GM18873 (cell line): Measurements from ENCODE around the gene TEX35.

Experiments used
- ATAC-seq: cut with Tn5 transposase; IDR thresholded peaks from one replicate; pipeline ENCODE4 v1.9.1; 2021; ENCODE audit warnings: mild to moderate bottlenecking, moderate library complexity, moderate number of reproducible peaks; ENCODE audit not compliant: unreplicated experiment, low FRiP score

TEX35 gene

GRCh38 chr1:178512566-178513277, at the start of gene TEX35:
Gene TEX35 (plus strand): TSS chr1:178513109. CDS start chr1:178513189, 80 bp downstream.
- no peak for ATAC-seq

DNA sequence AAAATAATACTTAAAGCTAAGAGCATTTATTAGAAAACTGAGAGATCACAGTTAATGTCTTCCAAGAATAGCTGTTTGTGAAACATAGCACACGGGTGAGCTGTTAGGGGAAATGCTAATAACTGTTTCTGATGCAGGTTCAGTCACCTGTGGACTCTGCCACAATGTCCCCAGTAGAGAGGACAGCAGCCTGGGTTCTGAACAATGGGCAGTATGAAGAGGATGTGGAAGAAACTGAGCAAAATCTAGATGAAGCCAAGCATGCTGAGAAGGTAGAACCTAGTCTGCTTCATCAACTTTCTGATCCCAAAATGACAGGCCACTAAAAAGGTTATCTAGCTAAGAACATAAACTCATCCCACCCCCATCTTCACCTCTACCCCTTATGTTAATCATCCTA, 48.8 kb upstream of the TEX35 start:
- no peak for ATAC-seq

GRCh38 chr1:178464566-178464965, 48.3 kb upstream of the TEX35 start:
- ATAC-seq: no peak

DNA sequence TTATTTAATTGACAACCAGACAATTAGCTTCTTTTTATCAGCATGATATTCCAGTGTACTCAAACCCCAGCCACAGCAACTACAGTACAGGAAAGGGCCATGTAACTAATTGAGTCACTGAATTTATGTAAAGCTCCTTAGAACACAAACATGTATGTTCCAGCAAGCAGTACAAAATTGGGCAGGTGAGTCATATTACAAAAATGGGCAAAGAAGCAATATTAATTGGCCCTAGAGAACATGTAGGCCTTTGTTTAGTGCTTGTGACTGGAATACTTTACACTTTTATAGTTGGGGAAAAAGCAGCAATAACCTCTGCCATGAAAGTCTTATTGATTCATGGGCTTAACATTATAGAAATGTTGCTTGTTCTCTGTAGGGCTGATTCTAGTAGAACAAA, 47.9 kb upstream of the TEX35 start:
- ATAC-seq: no peak

DNA sequence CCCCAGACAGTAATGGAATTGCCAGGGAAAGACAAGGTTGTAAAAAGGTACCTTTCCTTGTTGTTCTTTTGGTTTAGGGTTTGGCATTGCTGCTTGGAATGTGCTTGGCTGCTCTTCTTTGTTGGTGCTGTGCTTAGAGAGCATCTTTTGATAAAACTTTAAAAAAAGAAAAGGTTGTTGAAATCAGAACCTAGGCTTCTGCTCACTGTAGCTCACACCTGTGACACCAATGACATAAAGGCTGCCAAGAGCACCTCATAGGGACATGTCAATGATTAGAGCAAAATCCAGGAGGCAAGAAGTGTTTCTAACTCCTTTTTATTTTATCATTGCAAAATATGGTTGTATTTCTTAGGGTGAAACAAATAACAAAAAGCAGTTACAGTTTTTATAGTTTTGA, 45.1 kb upstream of the TEX35 start:
- ATAC-seq: no peak

GRCh38 chr1:178470411-178470960, 42.4 kb upstream of the TEX35 start:
- ATAC-seq: no peak

DNA sequence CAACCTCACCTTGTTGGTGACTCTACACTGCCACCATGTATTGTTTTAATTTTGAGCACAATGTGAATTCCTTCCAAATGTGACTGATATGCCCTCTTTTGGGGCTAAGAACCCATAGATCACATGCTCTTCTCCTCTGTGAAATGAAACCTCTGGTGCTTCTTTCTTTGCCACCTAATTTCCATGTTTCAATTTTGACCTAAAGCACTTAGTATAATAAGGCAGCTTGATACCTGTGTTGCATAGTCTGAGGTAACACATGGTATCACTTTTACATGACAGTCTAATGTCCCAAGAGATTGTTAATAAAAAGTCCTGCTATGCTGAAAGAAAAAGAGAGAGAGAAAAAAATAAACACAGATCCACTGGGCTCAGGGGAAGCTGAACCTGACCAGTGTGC, 40.4 kb upstream of the TEX35 start:
- no peak for ATAC-seq

- no peak for ATAC-seq
These were observed 35.5 kb upstream of the TEX35 start for GRCh38 chr1:178477373-178477772.

- no peak for ATAC-seq
These were observed 35.1 kb upstream of the TEX35 start for GRCh38 chr1:178477841-178478240.

DNA sequence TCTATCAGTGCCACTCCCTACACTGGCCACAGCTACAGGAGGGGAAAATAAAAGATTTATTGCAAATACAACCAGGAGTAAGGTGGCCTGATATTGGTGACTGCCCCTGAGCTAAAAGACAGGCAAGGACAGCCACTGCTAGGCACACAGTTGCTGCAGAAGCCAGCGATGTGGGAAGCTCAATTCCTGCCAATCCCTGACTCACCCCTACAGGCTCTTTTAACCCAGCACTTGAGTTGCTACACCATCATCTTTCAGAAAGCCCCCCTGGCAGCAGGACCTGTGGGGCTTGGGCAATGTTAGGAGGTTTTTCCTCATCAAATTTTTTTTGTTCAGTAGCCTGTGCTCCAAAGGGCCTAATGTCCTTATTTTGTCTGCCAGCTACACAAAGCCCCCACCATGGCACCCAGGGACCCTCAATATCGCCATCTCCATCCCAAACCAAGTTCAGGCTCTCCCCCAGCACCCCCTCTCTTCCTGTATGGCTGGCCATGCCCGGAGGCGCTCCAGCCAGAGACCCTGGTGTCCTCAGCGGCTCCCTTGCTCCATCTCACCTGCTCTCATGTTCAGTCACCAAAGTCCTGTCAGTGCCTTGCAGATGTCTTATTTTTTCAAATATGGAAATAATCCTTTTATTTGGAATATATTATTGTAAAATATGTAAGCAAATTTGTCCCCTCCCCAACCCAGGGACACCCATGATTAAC, 29.5 kb upstream of the TEX35 start:
- no peak for ATAC-seq

DNA sequence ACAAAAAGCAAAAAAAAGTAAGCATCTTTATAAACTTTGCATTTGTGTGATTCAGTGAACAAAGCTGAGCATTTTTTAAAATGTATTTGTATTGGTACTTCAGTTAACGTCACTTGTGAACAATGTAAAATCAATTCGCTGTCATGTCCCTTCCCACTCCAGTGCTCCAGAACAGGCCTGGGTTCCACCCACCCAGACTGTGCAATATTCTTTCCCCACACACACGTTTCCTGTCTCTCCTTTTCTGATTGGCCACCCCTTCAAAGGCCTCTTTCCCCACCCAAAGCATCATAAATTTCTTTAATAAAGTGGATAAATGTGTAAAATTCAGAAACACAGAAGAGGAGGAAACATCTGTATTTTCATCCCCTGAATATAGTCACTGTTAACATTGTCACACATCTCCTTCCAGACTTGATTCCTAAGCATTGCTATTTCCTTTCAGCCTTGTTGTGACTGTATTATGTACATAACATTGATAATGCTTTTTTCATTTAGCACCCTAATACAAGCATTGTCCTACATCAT, 28.1 kb upstream of the TEX35 start:
- no peak for ATAC-seq

DNA sequence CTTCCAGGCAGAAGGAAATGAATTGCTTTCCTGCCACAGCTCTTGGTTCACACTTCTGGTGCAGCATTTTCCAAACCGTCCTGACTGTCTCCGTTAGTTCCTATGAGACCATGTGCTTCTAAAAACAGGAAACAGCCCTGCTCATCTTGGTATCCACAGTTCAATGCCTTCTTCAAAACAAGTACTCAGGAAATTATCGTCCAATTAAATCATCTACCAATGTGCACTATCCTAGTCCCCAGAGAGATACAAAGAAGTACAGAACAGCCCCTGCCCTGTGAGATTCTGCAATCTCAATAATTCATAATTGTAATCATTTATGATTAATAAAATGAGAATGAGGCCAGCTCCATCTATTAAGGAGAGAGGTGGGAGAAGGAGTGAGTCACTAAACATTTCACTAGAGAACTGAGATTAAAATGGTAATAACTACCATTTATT, 27.3 kb upstream of the TEX35 start:
- no peak for ATAC-seq

- no peak for ATAC-seq
These were observed 26.5 kb upstream of the TEX35 start for GRCh38 chr1:178486100-178487069.

- ATAC-seq: no peak
These were observed 25.8 kb upstream of the TEX35 start for GRCh38 chr1:178487070-178487615.

GRCh38 chr1:178488393-178488792, 24.5 kb upstream of the TEX35 start:
- ATAC-seq: no peak

DNA sequence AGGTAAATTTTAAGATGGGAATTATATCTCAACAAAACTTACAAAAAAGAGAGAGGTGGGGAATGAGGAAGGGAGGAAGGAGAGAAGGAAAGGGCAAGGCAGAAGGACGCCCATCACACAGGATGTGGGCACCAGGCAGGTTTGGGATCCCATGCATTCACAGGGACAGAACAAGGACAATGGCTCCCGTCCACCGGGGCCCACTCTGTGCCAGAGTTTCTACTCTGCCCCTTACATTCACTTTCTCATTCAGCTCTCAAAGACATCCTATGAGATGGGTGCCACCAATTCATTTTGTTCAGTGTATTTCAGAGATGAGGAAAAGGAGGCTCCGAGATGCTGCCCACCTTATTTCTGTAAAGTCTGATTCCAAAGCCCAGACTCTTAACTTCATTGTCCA, 23.5 kb upstream of the TEX35 start:
- no peak for ATAC-seq

DNA sequence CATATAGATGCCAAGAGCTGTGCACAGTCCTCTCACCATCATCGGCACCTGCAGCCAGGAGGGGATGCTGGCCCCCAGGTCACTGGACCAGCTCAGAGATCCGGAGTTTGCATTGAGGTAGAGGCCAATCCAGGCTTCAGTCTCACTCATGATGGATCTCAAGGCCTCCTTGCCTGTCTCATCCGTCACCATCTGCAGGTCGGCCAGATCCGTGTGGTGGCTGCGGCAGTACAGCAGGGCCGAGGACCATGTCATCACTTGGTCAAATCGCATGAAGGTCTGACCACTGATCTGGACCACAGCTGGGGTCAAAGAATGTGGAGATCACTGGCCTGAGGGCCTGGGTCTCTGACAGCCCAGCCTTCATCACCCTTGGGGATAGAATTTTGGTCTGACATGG, 22.8 kb upstream of the TEX35 start:
- ATAC-seq: no peak

DNA sequence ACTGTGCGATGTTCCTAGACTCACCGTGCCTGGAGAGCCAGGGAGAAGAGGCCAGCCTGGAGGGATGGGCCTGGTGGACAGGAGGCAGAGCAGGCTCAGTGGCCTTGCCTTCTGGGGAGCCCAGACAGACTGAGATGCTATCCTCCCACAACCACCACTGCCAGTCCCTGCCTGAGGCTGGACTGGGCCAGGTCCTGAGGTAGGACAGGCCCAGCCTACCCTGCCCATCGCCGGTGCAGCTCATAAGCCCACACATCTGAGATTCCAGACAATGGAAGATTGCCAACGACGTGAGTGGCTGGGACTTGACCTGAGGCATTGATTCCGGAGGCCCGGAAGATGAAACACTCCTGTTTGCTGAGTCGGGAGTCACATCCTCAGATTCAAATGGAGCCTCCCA, 21.9 kb upstream of the TEX35 start:
- ATAC-seq: no peak

- no peak for ATAC-seq
These were observed 21.2 kb upstream of the TEX35 start for GRCh38 chr1:178491721-178492120.

DNA sequence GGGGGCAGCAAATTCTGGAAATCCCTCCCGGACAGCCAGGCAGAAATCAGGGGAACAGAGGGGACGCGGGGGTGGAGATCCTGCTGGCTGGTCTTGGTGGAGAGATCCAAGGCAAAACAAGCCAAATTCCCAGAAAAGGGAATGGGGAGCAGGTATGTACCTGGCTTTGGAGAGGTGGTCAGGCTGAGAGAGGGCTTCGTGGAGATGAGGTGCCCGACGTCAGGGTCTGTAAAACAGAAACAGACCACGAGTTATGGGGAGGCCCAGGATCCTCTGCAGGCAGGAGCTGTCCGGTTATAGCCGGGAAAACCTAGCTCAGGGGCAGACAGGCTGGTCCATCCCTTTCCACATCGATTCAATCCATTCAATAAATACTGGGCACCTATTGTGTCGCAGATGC, 20.6 kb upstream of the TEX35 start:
- no peak for ATAC-seq
